HEK293 (cell line): Measurements from ENCODE around the gene KCNK4.
A peak's percentile ranks its signal among the peaks of the same experiment; 100 is the strongest.

Source experiments
- IKZF3 ChIP-seq: fragments of 450-650 bp; IDR thresholded peaks from 2 replicates; pipeline ENCODE4 v1.5.0; 2018; ENCODE audit warnings: missing biosample characterization, mild to moderate bottlenecking, missing genetic modification characterization, moderate library complexity
- KLF10 ChIP-seq: fragments of 450-650 bp; IDR thresholded peaks from 2 replicates; pipeline ENCODE4 v1.5.1; 2018; ENCODE audit warnings: missing biosample characterization, mild to moderate bottlenecking, missing genetic modification characterization
- KLF16 ChIP-seq: fragments of 450-650 bp; formaldehyde crosslinking; IDR thresholded peaks from 2 replicates; pipeline ENCODE4 v1.5.1; 2017; ENCODE audit warnings: missing biosample characterization, missing genetic modification characterization
- KLF8 ChIP-seq: fragments of 450-650 bp; formaldehyde crosslinking; IDR thresholded peaks from 2 replicates; pipeline ENCODE4 v1.5.1; 2016; ENCODE audit warnings: missing biosample characterization, missing genetic modification characterization
- KLF9 ChIP-seq: fragments of 450-650 bp; formaldehyde crosslinking; IDR thresholded peaks from 2 replicates; pipeline ENCODE4 v1.5.1; 2016; ENCODE audit warnings: missing biosample characterization, missing genetic modification characterization, low read depth
- OVOL3 ChIP-seq: fragments of 450-650 bp; formaldehyde crosslinking; IDR thresholded peaks from 2 replicates; pipeline ENCODE4 v1.5.1; 2016; ENCODE audit warnings: missing biosample characterization, missing genetic modification characterization
- SP7 ChIP-seq: fragments of 450-650 bp; formaldehyde crosslinking; IDR thresholded peaks from 2 replicates; pipeline ENCODE4 v1.5.1; 2016; ENCODE audit warnings: missing biosample characterization, missing genetic modification characterization
- ZBTB17 ChIP-seq: fragments of 450-650 bp; formaldehyde crosslinking; IDR thresholded peaks from 2 replicates; pipeline ENCODE4 v1.5.1; 2016; ENCODE audit warnings: missing biosample characterization, missing genetic modification characterization
- ZNF146 ChIP-seq: fragments of 450-650 bp; formaldehyde crosslinking; IDR thresholded peaks from 2 replicates; pipeline ENCODE4 v1.5.1; 2016; ENCODE audit warnings: missing biosample characterization, missing genetic modification characterization
- ZNF416 ChIP-seq: fragments of 450-650 bp; formaldehyde crosslinking; IDR thresholded peaks from 2 replicates; pipeline ENCODE4 v1.5.1; 2016; ENCODE audit warnings: missing biosample characterization, missing genetic modification characterization
- ZNF423 ChIP-seq: fragments of 450-650 bp; formaldehyde crosslinking; IDR thresholded peaks from 2 replicates; pipeline ENCODE4 v1.5.1; 2016; ENCODE audit warnings: missing biosample characterization, missing genetic modification characterization
- ZNF473 ChIP-seq: fragments of 450-650 bp; formaldehyde crosslinking; IDR thresholded peaks from 2 replicates; pipeline ENCODE4 v1.5.1; 2017; ENCODE audit warnings: missing biosample characterization, missing genetic modification characterization
- ZNF501 ChIP-seq: fragments of 450-650 bp; formaldehyde crosslinking; IDR thresholded peaks from 2 replicates; pipeline ENCODE4 v1.5.1; 2016; ENCODE audit warnings: missing biosample characterization, missing genetic modification characterization
- ZNF529 ChIP-seq: fragments of 450-650 bp; formaldehyde crosslinking; IDR thresholded peaks from 2 replicates; pipeline ENCODE4 v1.5.1; 2017; ENCODE audit warnings: missing genetic modification characterization, missing biosample characterization; ENCODE audit not compliant: insufficient replicate concordance
- ZNF610 ChIP-seq: fragments of 450-650 bp; formaldehyde crosslinking; IDR thresholded peaks from 2 replicates; pipeline ENCODE4 v1.5.1; 2016; ENCODE audit warnings: missing biosample characterization, missing genetic modification characterization, borderline replicate concordance
- ZNF621 ChIP-seq: fragments of 450-650 bp; formaldehyde crosslinking; IDR thresholded peaks from 2 replicates; pipeline ENCODE4 v1.5.1; 2017; ENCODE audit warnings: missing biosample characterization, missing genetic modification characterization
- ZNF677 ChIP-seq: fragments of 450-650 bp; IDR thresholded peaks from 2 replicates; pipeline ENCODE4 v1.5.0; 2018; ENCODE audit warnings: missing biosample characterization, mild to moderate bottlenecking, missing genetic modification characterization, moderate library complexity
- ZNF791 ChIP-seq: fragments of 450-650 bp; formaldehyde crosslinking; IDR thresholded peaks from 2 replicates; pipeline ENCODE4 v1.5.1; 2016; ENCODE audit warnings: missing biosample characterization, missing genetic modification characterization
- TF ChIP-seq, protein P1 (sequence below): fragments of 450-650 bp; formaldehyde crosslinking; IDR thresholded peaks from 2 replicates; pipeline ENCODE4 v1.5.1; 2016; ENCODE audit warnings: missing biosample characterization, missing genetic modification characterization
- TF ChIP-seq, protein P2 (sequence below): fragments of 450-650 bp; formaldehyde crosslinking; conservative IDR thresholded peaks from 2 replicates; pipeline ENCODE4 v1.5.1; 2016; ENCODE audit warnings: low read depth, missing biosample characterization, missing genetic modification characterization
- TF ChIP-seq, protein P3 (sequence below): fragments of 450-650 bp; formaldehyde crosslinking; IDR thresholded peaks from 2 replicates; pipeline ENCODE4 v1.5.1; 2016; ENCODE audit warnings: missing biosample characterization, missing genetic modification characterization
- TF ChIP-seq, protein P4 (sequence below): fragments of 450-650 bp; formaldehyde crosslinking; IDR thresholded peaks from 2 replicates; pipeline ENCODE4 v1.5.1; 2016; ENCODE audit warnings: missing biosample characterization, missing genetic modification characterization
- TF ChIP-seq, protein P5 (sequence below): fragments of 450-650 bp; formaldehyde crosslinking; IDR thresholded peaks from 2 replicates; pipeline ENCODE4 v1.5.1; 2016; ENCODE audit warnings: missing biosample characterization, missing genetic modification characterization, borderline replicate concordance
- TF ChIP-seq, protein P6 (sequence below): fragments of 450-650 bp; formaldehyde crosslinking; IDR thresholded peaks from 2 replicates; pipeline ENCODE4 v1.5.1; 2017; ENCODE audit warnings: missing biosample characterization, missing genetic modification characterization

The KCNK4 gene

DNA sequence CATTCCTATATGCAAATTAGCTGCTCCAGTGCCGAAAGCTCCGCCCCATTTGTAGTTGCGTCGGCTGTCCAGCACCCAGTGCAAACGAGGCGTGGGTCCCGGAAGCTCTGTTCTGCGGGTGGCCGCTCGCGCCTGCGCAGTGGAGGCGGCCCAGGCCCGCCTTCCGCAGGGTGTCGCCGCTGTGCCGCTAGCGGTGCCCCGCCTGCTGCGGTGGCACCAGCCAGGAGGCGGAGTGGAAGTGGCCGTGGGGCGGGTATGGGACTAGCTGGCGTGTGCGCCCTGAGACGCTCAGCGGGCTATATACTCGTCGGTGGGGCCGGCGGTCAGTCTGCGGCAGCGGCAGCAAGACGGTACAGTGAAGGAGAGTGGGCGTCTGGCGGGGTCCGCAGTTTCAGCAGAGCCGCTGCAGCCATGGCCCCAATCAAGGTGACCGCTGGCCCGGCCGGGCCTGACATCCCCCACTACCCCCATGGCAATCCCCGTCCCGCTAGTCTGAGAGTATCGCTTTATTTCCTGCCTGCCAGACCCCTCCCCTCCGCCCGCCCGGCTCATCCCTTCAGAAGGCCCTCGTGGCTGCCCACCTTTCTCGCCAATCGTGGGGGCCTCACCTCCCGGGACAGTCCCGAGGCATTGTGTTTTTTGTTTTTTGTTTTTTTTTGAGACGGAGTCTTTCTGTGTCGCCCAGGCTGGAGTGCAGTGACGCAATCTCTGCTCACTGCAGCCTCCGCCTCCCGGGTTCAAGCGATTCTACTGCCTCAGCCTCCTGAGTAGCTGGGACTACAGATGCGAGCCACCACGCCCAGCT lies 27.1 kb downstream of the KCNK4 start, which contains the start of gene PRDX5 (continued):
- TF ChIP-seq, protein P1, sequence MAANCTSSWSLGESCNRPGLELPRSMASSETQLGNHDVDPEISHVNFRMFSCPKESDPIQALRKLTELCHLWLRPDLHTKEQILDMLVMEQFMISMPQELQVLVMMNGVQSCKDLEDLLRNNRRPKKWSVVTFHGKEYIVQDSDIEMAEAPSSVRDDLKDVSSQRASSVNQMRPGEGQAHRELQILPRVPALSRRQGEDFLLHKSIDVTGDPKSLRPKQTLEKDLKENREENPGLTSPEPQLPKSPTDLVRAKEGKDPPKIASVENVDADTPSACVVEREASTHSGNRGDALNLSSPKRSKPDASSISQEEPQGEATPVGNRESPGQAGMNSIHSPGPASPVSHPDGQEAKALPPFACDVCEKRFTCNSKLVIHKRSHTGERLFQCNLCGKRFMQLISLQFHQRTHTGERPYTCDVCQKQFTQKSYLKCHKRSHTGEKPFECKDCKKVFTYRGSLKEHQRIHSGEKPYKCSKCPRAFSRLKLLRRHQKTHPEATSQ (tag by site-specific recombination): no peak; the same call in 1 of the 2 replicates
- TF ChIP-seq ZBTB17 (peak; percentile 17; the same call in 1 of the 2 replicates), ZNF791 (tag by site-specific recombination) (no peak), ZNF423 (tag by site-specific recombination) (peak; percentile 35; the same call in 1 of the 2 replicates), ZNF621 (tag by site-specific recombination) (no peak), ZNF501 (tag by site-specific recombination) (no peak; the same call in 1 of the 2 replicates), OVOL3 (tag by site-specific recombination) (no peak), ZNF473 (tag by site-specific recombination) (no peak), ZNF146 (no peak), IKZF3 (tag by site-specific recombination) (no peak), ZNF610 (no peak), ZNF416 (tag by site-specific recombination) (no peak), KLF10 (tag by site-specific recombination) (no peak), KLF9 (tag by site-specific recombination) (0 out of 2 replicates have a peak, but pooled peaks have one; percentile 48), KLF8 (tag by site-specific recombination) (peak; percentile 48; the same call in 1 of the 2 replicates), KLF16 (peak; percentile 57), ZNF529 (tag by site-specific recombination) (no peak), SP7 (tag by site-specific recombination) (peak; percentile 25; the same call in 1 of the 2 replicates), ZNF677 (tag by site-specific recombination) (no peak)
- TF ChIP-seq, protein P2, sequence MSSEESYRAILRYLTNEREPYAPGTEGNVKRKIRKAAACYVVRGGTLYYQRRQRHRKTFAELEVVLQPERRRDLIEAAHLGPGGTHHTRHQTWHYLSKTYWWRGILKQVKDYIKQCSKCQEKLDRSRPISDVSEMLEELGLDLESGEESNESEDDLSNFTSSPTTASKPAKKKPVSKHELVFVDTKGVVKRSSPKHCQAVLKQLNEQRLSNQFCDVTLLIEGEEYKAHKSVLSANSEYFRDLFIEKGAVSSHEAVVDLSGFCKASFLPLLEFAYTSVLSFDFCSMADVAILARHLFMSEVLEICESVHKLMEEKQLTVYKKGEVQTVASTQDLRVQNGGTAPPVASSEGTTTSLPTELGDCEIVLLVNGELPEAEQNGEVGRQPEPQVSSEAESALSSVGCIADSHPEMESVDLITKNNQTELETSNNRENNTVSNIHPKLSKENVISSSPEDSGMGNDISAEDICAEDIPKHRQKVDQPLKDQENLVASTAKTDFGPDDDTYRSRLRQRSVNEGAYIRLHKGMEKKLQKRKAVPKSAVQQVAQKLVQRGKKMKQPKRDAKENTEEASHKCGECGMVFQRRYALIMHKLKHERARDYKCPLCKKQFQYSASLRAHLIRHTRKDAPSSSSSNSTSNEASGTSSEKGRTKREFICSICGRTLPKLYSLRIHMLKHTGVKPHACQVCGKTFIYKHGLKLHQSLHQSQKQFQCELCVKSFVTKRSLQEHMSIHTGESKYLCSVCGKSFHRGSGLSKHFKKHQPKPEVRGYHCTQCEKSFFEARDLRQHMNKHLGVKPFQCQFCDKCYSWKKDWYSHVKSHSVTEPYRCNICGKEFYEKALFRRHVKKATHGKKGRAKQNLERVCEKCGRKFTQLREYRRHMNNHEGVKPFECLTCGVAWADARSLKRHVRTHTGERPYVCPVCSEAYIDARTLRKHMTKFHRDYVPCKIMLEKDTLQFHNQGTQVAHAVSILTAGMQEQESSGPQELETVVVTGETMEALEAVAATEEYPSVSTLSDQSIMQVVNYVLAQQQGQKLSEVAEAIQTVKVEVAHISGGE (tag by site-specific recombination): no peak
- TF ChIP-seq, protein P3, sequence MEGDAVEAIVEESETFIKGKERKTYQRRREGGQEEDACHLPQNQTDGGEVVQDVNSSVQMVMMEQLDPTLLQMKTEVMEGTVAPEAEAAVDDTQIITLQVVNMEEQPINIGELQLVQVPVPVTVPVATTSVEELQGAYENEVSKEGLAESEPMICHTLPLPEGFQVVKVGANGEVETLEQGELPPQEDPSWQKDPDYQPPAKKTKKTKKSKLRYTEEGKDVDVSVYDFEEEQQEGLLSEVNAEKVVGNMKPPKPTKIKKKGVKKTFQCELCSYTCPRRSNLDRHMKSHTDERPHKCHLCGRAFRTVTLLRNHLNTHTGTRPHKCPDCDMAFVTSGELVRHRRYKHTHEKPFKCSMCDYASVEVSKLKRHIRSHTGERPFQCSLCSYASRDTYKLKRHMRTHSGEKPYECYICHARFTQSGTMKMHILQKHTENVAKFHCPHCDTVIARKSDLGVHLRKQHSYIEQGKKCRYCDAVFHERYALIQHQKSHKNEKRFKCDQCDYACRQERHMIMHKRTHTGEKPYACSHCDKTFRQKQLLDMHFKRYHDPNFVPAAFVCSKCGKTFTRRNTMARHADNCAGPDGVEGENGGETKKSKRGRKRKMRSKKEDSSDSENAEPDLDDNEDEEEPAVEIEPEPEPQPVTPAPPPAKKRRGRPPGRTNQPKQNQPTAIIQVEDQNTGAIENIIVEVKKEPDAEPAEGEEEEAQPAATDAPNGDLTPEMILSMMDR (tag by site-specific recombination): peak; percentile 95
- TF ChIP-seq, protein P4, sequence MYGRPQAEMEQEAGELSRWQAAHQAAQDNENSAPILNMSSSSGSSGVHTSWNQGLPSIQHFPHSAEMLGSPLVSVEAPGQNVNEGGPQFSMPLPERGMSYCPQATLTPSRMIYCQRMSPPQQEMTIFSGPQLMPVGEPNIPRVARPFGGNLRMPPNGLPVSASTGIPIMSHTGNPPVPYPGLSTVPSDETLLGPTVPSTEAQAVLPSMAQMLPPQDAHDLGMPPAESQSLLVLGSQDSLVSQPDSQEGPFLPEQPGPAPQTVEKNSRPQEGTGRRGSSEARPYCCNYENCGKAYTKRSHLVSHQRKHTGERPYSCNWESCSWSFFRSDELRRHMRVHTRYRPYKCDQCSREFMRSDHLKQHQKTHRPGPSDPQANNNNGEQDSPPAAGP: no peak
- TF ChIP-seq, protein P5, sequence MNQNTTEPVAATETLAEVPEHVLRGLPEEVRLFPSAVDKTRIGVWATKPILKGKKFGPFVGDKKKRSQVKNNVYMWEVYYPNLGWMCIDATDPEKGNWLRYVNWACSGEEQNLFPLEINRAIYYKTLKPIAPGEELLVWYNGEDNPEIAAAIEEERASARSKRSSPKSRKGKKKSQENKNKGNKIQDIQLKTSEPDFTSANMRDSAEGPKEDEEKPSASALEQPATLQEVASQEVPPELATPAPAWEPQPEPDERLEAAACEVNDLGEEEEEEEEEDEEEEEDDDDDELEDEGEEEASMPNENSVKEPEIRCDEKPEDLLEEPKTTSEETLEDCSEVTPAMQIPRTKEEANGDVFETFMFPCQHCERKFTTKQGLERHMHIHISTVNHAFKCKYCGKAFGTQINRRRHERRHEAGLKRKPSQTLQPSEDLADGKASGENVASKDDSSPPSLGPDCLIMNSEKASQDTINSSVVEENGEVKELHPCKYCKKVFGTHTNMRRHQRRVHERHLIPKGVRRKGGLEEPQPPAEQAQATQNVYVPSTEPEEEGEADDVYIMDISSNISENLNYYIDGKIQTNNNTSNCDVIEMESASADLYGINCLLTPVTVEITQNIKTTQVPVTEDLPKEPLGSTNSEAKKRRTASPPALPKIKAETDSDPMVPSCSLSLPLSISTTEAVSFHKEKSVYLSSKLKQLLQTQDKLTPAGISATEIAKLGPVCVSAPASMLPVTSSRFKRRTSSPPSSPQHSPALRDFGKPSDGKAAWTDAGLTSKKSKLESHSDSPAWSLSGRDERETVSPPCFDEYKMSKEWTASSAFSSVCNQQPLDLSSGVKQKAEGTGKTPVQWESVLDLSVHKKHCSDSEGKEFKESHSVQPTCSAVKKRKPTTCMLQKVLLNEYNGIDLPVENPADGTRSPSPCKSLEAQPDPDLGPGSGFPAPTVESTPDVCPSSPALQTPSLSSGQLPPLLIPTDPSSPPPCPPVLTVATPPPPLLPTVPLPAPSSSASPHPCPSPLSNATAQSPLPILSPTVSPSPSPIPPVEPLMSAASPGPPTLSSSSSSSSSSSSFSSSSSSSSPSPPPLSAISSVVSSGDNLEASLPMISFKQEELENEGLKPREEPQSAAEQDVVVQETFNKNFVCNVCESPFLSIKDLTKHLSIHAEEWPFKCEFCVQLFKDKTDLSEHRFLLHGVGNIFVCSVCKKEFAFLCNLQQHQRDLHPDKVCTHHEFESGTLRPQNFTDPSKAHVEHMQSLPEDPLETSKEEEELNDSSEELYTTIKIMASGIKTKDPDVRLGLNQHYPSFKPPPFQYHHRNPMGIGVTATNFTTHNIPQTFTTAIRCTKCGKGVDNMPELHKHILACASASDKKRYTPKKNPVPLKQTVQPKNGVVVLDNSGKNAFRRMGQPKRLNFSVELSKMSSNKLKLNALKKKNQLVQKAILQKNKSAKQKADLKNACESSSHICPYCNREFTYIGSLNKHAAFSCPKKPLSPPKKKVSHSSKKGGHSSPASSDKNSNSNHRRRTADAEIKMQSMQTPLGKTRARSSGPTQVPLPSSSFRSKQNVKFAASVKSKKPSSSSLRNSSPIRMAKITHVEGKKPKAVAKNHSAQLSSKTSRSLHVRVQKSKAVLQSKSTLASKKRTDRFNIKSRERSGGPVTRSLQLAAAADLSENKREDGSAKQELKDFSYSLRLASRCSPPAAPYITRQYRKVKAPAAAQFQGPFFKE: no peak
- TF ChIP-seq, protein P6, sequence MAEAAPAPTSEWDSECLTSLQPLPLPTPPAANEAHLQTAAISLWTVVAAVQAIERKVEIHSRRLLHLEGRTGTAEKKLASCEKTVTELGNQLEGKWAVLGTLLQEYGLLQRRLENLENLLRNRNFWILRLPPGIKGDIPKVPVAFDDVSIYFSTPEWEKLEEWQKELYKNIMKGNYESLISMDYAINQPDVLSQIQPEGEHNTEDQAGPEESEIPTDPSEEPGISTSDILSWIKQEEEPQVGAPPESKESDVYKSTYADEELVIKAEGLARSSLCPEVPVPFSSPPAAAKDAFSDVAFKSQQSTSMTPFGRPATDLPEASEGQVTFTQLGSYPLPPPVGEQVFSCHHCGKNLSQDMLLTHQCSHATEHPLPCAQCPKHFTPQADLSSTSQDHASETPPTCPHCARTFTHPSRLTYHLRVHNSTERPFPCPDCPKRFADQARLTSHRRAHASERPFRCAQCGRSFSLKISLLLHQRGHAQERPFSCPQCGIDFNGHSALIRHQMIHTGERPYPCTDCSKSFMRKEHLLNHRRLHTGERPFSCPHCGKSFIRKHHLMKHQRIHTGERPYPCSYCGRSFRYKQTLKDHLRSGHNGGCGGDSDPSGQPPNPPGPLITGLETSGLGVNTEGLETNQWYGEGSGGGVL (tag by site-specific recombination): peak; percentile 31; the same call in 1 of the 2 replicates
